Stimulated activated CD8-positive, alpha-beta memory T cell treated with anti-CD3 and anti-CD28 coated beads, Interleukin-15, amount 100 ng/mL, for 48 hours (primary cell): Measurements from ENCODE around the gene SIM2.

Experiments used
- DNase-seq, 2 donors: peaks; one replicate each; pipeline ENCODE4 v3.0.0-alpha.2; 2020; ENCODE audit warnings: low read depth in 2 of 2

The SIM2 gene

DNA sequence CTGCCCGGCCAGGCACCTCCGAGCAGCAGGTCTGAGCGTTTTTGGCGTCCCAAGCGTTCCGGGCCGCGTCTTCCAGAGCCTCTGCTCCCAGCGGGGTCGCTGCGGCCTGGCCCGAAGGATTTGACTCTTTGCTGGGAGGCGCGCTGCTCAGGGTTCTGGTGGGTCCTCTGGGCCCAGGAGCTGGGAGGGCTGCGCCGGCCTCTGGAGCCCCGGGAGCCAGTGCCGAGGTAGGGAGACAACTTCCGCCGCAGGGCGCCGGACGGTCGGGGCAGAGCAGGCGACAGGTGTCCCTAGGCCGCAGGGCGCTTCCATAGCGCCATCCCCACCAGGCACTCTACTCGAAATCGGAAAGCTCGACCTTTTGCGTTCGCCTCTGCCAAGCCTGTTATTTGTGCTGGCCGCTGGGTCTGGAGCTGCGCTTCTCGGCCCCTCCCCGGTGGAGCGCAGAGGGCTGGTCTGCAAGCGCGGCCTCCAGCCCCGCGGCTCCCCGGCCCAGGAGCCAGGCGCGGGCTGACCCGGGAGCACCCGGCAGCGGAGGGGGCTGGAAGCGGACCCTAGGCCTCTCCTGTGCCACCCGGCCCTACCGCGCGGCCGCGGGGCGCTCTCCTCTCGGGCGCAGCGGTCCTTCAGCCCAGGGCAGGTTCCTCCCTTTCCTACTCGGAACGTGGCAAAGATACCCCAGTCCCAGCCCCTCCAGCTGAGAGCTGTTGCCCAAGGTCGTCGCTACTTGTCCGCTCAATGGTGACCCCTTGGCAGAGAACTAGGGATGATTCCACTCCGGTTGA, 2.2 kb downstream of the SIM2 start:
- no peak for DNase-seq

DNA sequence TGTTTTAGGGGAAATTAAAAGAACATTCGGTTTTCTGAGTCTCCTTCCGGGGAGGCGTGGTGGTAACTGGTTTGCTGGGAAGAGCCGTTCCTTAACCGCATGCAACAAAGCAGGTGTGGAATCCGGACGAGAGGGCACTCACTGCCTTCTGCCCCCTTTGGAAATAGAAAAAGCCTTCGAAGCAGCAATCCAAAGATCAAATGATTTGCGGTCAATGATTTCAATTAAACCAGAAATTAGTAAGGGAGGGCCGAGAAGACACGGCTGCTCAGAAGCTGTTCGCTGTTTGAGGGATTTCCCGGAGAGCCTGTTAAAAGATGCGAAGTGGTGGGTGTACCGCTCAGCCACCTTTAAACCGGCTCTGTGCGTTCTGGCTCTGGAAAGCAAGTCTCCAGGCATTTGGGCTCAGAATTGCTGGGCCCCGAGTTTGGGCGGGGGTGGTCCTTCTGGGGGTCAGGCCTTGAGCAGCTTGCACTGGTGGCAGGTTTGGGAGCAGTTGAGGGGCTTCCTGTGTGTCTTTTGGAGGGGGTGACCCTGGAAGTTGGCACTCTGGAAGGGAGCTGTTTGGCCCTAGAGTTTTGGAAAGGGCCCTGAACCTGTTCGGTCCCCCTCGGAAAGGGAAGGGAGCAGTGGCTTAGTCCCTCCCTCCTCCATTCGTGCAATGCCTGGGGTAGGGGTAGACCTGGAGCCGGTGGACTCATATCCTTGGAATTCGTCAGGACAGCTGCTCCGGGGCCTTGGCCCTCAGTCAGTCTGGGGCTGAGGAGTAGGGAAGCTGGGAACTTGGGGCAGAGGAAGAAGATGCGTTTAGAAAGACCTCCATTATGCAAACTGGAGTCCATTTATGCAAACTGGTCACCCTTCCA, 3.1 kb downstream of the SIM2 start:
- no peak for DNase-seq

DNA sequence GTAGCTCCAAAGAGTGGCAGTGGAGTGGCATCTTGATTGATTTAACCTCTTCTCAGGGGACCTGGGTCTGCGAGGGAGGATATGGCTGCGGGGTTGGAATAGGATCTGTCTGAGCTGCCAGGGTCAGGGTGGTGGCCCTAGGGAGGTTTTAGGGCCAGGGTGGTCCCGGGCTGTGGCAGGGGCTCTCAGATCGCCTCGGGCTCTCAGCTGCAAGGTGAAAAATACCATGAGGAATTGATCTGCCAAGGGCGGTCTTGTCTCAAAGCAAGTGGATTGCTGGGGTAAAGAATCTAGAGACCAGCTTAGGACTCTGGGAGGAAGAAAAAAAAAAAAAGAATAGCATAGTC, 3.7 kb downstream of the SIM2 start:
- no peak for DNase-seq

DNA sequence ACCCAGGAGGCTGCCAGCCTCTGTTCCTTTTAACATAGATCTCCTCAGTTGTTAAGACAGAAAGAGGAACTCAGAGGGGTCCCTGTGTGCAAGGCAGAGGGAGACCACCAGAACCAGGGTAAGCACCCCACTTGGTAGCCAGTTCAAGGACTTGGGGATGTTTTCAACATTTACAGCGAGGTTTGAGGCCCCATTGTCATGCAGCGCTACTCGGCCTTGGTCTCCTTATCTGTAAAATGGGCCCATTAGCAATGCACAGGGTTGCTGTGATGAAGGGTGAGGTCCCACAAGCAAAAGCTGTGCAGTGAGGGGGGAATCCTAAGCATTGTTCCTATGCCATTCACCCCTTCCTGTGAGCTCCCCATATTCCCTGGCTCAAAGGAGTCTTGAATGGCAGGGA, 4.2 kb downstream of the SIM2 start:
- no peak for DNase-seq

DNA sequence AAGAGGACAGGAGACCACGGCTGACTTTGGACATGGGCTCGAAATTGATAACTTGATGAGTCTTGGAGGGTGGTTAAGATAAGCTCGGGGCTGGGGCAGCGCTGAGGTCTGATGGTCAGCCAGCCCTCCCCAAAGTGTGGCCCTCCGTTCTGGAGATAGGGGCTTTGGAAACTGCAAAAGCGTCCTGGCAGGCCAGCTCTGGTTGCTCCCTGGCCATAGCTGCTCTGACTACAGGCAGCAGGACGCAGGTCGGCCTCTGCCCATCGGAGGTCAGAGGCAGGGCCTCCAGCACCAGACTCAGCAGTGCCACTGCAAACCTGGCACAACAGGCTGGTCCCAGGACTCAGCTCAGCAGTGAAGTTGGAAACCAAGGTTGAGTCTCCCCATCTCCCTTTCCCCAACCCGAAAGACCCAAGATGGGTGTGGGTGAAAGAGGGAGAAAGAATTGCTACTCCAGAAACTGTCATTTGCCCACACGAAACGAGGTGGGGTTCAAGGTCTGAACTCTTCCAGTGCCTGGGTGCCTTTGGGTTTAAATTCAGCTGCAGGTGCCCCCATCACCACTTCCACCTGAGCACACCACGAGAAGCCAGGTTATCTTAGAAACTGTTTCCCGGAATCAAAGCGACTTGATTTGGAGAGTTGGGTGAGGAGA, 4.8 kb downstream of the SIM2 start:
- no peak for DNase-seq

DNA sequence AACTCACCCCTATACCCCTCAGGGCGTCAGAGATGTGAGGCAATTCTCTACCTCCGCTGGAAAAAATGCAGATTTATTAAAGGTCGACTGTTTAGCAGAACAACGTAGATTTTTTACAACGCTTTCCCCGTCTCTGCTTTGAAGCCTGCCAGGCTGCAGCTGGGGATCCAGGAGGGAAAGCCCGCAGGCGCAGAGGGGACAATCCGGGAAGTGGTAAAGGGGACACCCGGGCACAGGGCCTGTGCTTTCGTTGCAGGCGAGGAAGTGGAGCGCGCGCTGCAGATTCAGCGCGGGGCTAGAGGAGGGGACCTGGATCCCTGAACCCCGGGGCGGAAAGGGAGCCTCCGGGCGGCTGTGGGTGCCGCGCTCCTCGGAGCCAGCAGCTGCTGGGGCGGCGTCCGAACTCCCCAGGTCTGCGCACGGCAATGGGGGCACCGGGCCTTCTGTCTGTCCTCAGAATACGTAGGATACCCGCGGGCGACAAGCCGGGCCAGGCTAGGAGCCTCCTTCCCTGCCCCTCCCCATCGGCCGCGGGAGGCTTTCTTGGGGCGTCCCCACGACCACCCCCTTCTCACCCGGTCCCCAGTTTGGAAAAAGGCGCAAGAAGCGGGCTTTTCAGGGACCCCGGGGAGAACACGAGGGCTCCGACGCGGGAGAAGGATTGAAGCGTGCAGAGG, 5.5 kb downstream of the SIM2 start:
- DNase-seq: no peak

DNA sequence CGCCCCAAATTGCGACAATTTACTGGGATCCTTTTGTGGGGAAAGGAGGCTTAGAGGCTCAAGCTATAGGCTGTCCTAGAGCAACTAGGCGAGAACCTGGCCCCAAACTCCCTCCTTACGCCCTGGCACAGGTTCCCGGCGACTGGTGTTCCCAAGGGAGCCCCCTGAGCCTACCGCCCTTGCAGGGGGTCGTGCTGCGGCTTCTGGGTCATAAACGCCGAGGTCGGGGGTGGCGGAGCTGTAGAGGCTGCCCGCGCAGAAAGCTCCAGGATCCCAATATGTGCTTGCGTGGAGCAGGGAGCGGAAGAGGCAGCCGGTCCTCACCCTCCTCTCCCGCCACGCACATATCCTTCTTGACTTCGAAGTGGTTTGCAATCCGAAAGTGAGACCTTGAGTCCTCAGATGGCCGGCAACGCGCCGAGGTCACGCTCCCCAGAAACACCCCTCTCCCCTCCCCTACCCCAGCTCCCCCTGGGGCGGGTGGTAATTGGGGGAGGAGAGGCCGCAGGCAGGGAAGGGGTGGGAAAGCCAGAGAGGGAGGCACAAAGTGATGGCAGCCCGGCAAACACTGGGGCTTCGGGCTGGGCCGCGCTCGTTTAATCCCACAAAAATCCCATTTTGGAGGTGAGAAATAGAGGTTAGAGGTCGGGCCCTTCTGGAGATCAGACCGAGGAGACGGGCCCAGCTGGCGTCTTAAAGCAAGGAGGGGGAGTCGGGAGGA, 6.2 kb downstream of the SIM2 start:
- no peak for DNase-seq

DNA sequence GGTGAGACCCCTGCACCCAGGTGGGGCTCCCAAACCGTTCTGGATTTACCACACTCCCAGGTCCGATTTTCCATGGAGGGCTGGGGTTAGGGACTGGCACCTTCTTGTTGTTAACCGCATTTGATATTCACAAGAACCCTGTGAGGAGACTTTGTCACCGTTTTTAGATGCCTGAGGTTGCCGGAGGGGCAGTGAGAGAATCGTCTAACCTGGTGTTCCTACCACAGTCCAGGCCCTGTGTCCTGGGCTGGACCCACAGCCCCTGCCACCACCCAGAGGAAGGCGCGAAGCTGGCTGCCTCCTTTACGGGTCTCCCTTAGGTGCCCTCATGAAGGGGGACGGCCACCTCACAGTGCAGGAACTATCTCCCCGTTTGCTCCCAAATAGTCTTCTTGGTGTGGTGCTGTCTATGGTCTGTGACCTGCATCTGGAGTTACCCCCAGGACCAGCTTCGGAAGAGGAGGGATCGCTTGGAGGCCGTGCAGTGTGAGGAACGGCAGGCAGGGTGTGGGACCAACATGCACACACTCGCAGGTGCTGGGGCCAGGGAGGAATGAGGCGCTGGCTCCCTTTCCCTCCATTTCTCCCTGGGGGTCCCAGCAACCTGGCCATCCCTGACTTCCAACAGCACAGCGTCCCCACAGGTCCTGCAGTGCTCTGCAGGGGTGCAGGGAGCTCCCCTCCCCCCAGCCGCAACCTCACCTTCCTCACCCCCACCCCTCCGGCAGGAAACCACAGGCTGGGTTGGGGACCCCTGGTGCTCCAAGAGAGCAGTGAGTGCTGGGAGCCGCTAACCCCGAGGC, 7.0 kb downstream of the SIM2 start:
- no peak for DNase-seq

DNA sequence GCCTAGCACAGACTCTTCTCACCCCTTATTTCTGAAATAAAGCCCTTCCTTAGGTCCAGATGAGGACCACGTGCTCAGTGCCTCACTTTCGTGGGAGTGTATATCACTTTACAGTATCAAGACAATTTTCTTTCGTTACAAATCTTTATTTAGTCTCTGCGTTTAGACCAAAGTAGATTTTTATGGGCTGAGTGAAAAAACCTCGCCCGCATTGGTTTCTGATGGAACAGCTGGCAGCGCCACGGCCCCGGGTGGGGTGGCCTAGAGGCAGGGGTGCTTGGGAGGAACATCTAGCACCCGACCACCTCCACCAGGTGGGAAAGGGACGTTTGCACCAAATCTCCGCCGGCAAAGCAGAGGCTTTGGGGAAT, 7.6 kb downstream of the SIM2 start:
- DNase-seq: no peak

DNA sequence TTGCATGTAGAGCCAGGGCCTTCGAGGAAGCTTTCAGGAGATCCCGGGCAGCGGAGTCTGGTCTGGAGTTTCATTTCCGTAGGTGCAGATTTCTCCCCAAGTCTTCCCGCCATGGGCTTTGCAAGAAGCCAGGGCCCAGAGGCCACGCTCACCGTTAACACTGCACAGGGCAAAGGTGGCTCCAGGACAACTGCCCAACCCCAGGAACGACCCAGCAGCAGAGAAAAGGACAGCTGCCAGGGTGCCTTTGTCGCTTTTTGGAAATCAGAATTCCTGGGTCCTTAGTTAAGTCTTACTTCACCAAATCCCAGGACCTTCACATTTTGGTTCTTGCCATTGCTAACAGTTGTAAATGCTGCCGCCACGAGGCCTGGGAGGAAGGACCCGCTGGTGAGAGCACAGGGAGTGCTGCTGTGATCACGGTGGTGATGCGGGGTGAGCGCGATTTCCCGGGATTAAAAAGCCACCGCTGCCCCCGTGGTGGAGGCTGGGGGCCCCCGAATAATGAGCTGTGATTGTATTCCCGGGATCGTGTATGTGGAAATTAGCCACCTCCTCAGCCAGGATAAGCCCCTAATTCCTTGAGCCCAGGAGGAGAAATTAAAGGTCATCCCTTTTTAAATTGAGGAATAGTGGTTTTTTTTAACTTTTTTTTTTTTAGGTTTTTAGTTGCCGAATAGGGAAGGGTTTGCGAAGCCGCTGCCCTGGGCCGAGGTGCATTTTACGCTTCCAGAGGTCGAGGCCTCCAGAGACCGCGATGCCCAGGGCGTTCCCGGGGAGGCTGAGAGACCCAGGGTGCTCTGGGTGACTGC, 8.2 kb downstream of the SIM2 start:
- no peak for DNase-seq

DNA sequence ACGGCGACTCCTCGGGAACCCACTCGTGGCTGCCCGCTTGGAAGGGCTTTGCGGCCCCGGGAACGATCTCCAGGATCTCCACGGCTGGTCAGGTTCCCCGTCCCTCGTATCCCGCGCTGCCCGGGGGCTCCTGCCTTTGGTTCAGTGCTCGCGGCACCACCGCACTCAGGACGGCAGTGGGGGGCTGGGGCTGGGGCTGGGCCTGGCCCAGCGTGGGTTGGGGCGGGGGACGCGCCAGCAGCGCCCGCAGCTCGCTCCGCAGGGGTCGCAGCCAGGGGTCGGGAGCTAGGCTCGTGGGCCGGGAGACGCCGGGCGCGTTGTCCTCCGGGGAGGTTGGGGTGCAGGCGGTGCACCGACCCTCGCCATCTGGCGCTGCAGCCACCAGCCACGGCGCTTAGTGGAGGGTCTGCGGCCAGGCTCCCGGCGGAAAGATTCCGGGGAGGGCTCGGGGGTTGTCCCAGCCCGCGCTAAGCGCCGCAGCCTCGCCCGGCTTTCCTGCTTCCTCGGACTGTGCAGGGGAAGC, 8.9 kb downstream of the SIM2 start:
- no peak for DNase-seq

DNA sequence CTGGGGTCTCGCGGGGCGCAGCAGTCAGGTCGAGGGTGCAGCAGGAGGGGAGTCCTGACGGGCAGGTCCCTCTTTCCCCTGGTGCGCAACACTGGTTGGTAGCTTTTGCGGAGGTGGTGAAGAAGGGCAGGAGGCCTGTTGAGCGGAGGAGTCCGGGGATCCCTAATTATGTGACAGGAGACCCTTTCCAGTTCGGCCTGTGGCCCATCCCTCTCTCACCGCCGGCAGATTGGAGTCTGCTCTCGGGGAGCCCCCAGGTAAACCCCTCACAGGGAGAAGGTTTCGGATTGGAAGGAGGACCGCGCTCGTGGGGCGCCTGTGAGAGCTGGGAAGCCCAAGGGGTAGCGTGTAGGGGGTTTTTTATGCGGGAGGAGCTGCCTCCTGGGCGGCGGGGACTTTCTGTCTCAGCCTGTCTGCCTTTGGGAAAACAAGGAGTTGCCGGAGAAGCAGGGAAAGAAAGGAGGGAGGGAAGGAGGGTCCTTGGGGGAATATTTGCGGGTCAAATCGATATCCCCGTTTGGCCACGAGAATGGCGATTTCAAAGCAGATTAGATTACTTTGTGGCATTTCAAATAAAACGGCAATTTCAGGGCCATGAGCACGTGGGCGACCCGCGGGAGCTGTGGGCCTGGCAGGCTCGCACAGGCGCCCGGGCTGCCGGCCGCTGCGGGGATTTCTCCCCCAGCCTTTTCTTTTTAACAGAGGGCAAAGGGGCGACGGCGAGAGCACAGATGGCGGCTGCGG, 9.5 kb downstream of the SIM2 start:
- no peak for DNase-seq

DNA sequence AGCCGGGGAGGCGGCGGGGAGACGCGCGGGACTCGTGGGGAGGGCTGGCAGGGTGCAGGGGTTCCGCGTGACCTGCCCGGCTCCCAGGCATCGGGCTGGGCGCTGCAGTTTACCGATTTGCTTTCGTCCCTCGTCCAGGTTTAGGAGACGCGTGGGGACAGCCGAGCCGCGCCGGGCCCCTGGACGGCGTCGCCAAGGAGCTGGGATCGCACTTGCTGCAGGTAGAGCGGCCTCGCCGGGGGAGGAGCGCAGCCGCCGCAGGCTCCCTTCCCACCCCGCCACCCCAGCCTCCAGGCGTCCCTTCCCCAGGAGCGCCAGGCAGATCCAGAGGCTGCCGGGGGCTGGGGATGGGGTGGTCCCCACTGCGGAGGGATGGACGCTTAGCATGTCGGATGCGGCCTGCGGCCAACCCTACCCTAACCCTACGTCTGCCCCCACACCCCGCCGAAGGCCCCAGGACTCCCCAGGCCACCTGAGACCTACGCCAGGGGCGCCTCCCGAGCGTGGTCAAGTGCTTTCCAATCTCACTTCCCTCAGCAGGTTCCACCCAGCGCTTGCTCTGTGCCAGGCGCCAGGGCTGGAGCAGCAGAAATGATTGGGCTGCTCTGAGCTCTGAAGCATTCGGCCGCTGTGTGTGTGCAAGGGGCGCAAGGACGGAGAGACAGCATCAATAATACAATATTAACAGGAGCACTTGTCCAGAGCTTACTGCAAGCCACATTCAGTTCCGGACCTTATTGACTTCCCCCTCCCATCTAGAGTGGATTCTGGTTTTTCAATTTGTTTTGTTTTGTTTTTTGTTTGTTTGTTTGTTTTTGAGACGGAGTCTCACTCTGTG, 10.3 kb downstream of the SIM2 start:
- no peak for DNase-seq

DNA sequence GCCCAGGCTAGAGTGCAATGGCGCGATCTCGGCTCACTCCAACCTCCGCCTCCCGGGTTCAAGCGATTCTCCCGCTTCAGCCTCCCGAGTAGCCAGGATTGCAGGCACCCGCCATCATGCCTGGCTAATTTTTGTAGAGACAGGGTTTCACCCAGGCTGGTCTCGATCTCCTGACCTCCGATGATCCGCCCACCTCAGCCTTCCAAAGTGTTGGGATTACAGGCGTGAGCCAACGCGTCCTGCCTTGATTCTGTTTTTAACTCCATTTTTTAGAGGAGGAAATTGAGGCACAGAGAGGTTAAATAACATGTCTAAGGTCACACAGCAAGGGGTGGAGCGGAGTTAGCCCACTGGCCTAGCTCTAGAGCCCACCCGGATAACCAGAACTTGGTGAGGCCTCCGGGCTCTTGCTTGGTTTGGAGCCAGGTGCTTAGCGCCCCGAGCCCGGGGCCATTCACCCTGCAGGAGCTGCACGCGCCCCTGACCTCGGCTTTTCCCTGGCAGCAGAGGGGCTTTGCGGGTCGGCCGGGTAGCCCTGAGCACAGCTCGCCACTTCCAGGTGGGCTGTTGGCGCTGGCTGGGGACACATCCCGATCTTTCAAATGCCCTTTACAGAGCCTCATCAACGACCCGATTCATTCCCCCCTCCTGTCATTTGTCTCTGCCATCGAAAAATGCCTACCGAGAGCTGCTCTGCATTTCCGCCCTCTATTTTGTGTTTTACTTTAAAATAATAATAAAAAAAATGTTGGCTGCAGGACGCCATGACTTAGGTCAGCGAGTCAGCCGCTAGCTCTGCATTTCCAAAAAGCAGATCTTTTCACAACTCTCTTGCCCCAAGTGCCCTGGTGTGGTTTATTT, 11.2 kb downstream of the SIM2 start:
- DNase-seq: no peak

DNA sequence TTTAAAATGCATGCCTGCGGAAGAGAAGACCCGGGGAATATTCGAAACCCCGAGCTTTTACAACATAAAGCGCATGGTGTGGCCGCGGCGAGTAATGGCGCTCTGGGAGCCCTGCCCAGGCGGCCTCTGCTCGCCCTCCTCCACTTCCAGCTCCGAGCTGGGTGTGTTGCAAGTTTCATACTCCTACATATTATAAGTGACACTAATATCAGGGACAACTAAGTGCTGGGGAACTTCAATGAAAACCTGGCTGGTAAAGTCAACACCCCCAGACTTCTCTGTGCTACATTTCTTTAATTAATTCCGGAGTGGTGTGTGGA, 11.8 kb downstream of the SIM2 start:
- no peak for DNase-seq

DNA sequence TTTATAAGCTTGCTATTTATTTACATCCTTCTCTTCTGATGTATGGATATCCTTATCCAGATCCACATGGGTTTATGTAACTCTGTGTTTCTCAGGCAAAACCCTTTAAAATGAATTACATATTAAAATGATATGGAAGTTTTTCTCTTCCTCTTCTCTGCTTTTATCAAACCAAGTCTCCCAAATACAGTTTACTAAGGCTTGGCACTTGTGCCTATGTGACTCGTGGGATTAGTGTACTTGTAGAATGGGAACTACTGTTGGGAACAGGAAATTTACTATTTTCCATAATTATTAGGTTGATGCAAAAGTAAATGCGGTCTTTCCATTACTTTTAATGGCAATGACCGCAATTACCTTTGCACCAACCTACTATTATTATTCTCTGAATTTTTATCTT, 14.8 kb downstream of the SIM2 start:
- DNase-seq: no peak

DNA sequence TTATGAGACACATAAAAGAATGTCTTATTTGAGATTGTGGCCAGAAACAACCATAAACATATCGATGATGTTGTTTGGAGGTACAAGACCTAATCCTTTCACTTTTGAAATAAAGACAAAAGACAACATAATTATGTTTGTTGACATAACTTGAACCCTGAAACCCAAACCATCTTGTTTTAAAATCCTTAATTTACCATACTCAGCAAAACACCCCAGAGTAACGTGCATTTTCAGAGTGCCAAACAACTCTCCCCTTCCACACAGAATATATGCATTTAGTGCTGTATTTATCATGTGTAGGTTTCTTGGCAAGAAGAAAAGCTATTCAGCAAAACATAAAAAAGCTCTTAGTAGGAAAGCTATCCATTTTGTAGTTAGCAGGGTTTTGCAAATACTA, 17.5 kb downstream of the SIM2 start:
- no peak for DNase-seq
